Effector memory CD4-positive, alpha-beta T cell (primary cell): ENCODE results near the gene PARVG.

Source experiments
- DNase-seq, 3 donors: peaks; one replicate each; pipeline ENCODE4 v3.0.0-alpha.2; 2020
- H3K27ac ChIP-seq: 2 replicates; pipeline ENCODE4 v1.7.0; 2013; ENCODE audit warnings: mild to moderate bottlenecking, low read length, moderate library complexity; ENCODE audit not compliant: insufficient read depth, poor library complexity, severe bottlenecking
- H3K27me3 ChIP-seq: replicated peaks from 2 replicates; pipeline ENCODE4 v1.7.0; 2013; ENCODE audit warnings: mild to moderate bottlenecking, low read length; ENCODE audit not compliant: insufficient read depth, control insufficient read depth, poor library complexity, severe bottlenecking
- H3K36me3 ChIP-seq: 2 replicates; pipeline ENCODE4 v1.7.0; 2013; ENCODE audit warnings: mild to moderate bottlenecking, low read length, moderate library complexity; ENCODE audit not compliant: control insufficient read depth, insufficient read depth
- H3K4me1 ChIP-seq: 2 replicates; pipeline ENCODE4 v1.7.0; 2013; ENCODE audit warnings: low read length, mild to moderate bottlenecking; ENCODE audit not compliant: control insufficient read depth, insufficient read depth, poor library complexity, severe bottlenecking
- H3K4me3 ChIP-seq: 2 replicates; pipeline ENCODE4 v1.7.0; 2013; ENCODE audit warnings: low read length, low read depth, mild to moderate bottlenecking; ENCODE audit not compliant: insufficient read depth, poor library complexity, severe bottlenecking
- H3K9me3 ChIP-seq: 2 replicates; pipeline ENCODE4 v1.7.0; 2013; ENCODE audit warnings: mild to moderate bottlenecking, low read length, moderate library complexity; ENCODE audit not compliant: control insufficient read depth

Gene PARVG

DNA sequence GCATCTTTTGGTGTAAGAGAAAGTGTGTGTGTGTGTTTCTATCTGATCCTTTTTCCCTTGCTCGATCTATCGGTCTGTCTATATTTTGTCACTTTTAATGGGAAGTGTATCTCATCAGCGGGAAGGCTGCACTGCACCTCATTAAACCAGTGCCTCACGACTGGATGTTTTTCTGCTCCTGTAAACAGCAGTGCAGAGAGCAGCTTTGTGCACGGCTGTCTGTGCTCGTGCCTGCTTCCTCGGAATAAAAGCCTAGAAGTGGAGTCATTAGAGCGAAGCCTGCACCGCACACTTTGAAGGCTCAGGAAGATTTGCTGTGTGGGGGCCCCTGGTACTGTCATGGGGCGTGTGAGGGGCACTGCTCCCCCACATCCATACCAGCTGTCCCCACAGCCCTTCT lies 27.0 kb upstream of the PARVG start:
- Histone ChIP-seq H3K9me3 (no peaks in the 10 kb centered on the region), H3K4me1 (no peaks in the 10 kb centered on the region), H3K4me3 (no peak overlapping the region), H3K36me3 (no peaks in the 10 kb centered on the region), H3K27ac (no peak overlapping the region), H3K27me3 (no peaks in the 10 kb centered on the region)
- DNase-seq: no peak

DNA sequence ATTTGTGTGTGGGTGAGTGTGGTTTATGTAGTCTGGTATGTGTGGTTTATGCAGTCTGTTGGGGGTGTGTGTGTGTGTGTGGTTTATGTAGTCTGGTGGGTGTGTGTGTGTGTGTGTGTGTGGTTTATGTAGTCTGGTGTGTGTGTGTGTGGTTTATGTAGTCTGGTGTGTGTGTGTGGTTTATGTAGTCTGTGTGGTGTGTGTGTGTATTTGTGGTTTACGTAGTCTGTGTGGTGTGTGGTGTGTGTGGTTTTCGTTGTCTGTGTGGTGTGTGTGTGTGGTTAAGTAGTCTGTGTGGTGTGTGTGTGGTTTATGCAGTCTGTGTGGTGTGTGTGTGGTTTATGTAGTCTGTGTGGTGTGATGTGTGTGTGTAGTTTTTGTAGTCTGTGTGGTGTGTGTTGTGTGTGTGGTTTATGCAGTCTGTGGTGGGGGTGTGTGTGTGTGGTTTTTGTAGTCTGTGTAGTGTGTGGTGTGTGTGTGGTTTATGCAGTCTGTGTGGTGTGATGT lies 26.2 kb upstream of the PARVG start:
- no peaks in the 10 kb centered on the region for H3K9me3 ChIP-seq
- H3K4me3 ChIP-seq: no peak overlapping the region
- no peak overlapping the region for H3K27ac ChIP-seq
- H3K27me3 ChIP-seq: no peaks in the 10 kb centered on the region
- no peaks in the 10 kb centered on the region for H3K36me3 ChIP-seq
- no peaks in the 10 kb centered on the region for H3K4me1 ChIP-seq
- no peak for DNase-seq

DNA sequence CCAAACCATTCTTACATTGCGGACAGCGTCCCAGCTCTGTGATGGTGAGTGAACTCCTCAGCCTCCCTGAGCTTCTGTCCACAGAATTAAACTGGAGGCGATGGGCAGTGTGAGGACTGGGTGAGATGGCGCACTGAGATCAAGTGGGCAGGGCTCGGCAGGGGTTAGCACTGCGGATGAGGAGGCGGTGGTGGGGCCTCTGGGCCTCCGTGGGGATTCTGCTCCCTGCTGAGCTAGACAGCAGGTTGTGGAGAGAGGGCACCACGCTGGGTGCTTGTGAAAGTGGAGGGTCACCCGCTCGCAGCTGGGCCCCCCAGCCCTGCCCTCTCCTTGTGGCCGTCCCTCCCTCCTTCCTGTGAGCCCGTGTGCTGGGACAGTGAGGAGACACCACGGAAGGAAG lies 25.6 kb upstream of the PARVG start:
- no peaks in the 10 kb centered on the region for H3K4me1 ChIP-seq
- H3K27ac ChIP-seq: no peak overlapping the region
- no peaks in the 10 kb centered on the region for H3K9me3 ChIP-seq
- H3K36me3 ChIP-seq: no peaks in the 10 kb centered on the region
- H3K4me3 ChIP-seq: no peak overlapping the region
- no peak for DNase-seq
- no peaks in the 10 kb centered on the region for H3K27me3 ChIP-seq

DNA sequence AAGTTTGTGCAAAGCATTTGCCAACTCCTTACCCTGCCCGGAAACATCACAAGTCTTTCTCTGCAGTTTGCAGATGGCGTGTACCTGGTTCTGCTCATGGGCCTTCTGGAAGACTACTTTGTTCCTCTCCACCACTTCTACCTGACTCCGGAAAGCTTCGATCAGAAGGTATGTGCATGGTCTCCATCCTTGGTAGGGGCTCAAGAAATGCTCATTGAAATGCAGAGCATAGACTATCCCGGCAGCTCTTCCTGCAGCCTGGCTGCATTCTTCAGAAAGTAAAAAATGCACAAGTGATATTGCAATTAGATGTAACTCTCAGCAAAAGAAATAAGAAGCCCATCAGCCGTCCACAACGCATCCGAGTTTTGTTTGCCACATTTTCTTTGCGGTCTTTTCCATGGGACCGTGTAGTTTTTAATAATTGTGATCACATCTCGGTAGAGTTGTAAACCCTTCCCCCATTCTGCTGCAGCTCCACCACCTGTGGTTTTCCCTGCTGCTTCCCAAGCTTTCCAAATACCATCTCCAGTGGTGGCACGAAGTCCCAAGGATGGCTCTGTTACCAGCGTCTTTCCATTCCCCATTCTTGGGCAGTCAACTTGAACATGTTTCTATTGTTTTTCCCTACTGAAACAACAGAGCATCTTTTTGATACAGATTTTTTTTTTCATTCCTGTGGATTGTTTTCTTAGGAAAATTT lies 22.7 kb upstream of the PARVG start:
- Histone ChIP-seq H3K27me3 (no peaks in the 10 kb centered on the region), H3K4me1 (no peaks in the 10 kb centered on the region), H3K27ac (no peak overlapping the region), H3K36me3 (no peaks in the 10 kb centered on the region), H3K4me3 (no peak overlapping the region), H3K9me3 (no peaks in the 10 kb centered on the region)
- DNase-seq: no peak

DNA sequence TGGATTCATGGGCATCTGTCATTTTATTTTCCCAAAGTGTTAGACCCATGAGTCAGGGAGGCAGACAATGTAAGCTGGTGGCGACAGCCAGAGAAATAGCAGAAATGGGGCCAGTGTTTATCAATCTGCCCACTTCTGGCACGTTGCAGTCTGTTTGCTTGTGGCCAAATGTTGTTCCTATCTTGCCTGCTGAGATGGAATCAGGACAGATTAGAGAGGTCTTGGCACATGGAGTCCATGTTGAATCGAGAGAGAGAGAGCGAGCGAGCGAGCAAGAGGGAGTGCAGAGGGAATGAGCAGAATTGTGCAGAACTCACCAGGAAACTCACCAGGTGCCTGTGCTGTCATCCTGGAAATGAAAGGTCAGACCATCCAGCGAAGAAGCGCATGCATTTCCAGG lies 21.9 kb upstream of the PARVG start:
- Histone ChIP-seq H3K9me3 (no peaks in the 10 kb centered on the region), H3K4me3 (no peak overlapping the region), H3K27me3 (no peaks in the 10 kb centered on the region), H3K4me1 (no peaks in the 10 kb centered on the region), H3K27ac (no peak overlapping the region), H3K36me3 (no peaks in the 10 kb centered on the region)
- no peak for DNase-seq

DNA sequence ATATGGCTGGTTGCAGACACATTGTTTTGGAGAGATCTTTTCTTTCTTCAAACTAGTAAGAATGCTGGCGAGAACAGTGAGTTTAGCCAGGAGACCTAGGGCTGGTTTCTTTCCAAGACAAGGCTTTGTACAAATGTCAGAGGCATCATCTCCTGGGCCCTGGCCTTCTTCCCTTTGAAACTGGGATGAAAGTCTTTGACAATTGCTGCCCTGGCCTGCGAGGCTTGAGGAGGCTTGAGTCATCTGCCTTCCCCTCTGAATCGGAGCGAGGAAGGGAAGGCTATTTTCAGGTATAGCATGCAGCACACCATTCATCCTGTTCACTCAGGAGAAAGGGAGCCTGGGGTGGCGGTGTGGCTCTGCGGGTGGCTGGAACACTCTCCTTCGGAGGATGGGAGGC lies 21.5 kb upstream of the PARVG start:
- no peak overlapping the region for H3K4me3 ChIP-seq
- no peaks in the 10 kb centered on the region for H3K27me3 ChIP-seq
- DNase-seq: no peak
- no peaks in the 10 kb centered on the region for H3K9me3 ChIP-seq
- no peaks in the 10 kb centered on the region for H3K36me3 ChIP-seq
- no peaks in the 10 kb centered on the region for H3K4me1 ChIP-seq
- no peak overlapping the region for H3K27ac ChIP-seq

DNA sequence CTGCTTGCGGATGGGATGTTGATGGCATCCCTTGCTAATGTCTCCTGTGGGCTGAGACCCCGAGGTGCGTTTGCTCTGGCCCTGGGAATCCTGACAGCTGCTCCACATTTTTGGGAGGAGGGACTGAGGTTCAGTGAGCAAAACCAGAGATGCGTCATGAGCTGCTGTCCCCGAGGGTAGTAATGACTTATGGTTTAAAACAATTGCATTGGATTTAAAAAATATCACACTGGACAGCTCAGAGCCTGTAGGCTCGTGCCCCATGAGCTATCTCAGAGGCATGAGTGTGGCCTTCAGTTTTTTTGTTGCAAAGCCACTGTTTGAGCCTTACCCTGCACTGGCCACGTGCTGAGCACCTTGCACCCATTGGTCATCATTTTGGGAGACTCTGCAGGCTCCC lies 20.9 kb upstream of the PARVG start:
- no peaks in the 10 kb centered on the region for H3K27me3 ChIP-seq
- H3K27ac ChIP-seq: no peak overlapping the region
- H3K9me3 ChIP-seq: no peaks in the 10 kb centered on the region
- H3K4me1 ChIP-seq: no peaks in the 10 kb centered on the region
- H3K36me3 ChIP-seq: no peaks in the 10 kb centered on the region
- H3K4me3 ChIP-seq: no peak overlapping the region
- DNase-seq: no peak

GRCh38 chr22:44160421-44160820 lies 20.3 kb upstream of the PARVG start:
- H3K4me3 ChIP-seq: no peak overlapping the region
- no peaks in the 10 kb centered on the region for H3K9me3 ChIP-seq
- H3K27me3 ChIP-seq: no peaks in the 10 kb centered on the region
- no peak for DNase-seq
- no peaks in the 10 kb centered on the region for H3K36me3 ChIP-seq
- H3K27ac ChIP-seq: no peak overlapping the region
- no peaks in the 10 kb centered on the region for H3K4me1 ChIP-seq

- Histone ChIP-seq H3K4me1 (no peaks in the 10 kb centered on the region), H3K27ac (no peak overlapping the region), H3K36me3 (no peaks in the 10 kb centered on the region), H3K27me3 (no peaks in the 10 kb centered on the region), H3K9me3 (no peaks in the 10 kb centered on the region), H3K4me3 (no peak overlapping the region)
- no peak for DNase-seq
Measured at GRCh38 chr22:44161673-44162072, 19.1 kb upstream of the PARVG start.

DNA sequence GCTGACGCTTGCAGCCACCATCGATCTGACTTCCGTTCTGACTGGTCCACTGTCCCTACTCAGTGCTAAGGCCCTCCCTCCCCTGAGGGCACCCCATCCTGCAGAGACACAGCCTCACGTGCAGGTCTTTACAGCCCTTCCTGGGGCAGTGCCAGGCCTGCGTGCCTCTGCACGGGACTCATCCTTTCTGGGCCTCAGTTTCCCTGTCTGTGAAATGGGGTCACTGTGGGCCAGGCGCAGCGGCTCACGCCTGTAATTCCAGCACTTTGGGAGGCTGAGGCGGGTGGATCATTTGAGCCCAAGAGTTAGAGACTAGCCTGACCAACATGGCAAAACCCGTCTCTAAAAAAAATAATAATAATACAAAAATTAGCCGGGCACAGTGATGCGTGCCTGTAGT lies 17.8 kb upstream of the PARVG start:
- Histone ChIP-seq H3K36me3 (no peaks in the 10 kb centered on the region), H3K9me3 (no peaks in the 10 kb centered on the region), H3K4me3 (no peak overlapping the region), H3K27ac (no peak overlapping the region), H3K4me1 (no peaks in the 10 kb centered on the region), H3K27me3 (no peaks in the 10 kb centered on the region)
- DNase-seq: no peak
